ENCODE results near the gene CIAO2A.

The CIAO2A gene

DNA sequence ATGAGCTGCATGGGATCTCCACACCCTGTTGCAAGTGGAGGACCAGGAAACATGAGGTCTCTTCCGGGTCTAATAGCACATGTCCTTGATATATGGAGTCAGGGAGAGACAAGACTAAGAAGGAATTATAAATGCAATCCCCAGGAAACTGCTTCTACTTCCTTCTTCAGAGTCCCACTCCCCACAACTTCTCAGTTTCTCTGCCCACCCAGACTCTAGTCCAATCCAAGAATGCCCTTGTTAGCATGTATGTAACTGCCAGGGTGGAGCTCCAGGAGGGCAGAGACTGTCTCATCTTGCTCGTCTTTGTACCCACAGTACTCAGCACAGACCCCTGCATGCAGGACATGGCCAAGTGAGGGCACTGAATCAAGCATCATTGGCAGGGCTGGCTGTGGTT, 55.7 kb downstream of the CIAO2A start:
- no peak for FAIRE-seq

DNA sequence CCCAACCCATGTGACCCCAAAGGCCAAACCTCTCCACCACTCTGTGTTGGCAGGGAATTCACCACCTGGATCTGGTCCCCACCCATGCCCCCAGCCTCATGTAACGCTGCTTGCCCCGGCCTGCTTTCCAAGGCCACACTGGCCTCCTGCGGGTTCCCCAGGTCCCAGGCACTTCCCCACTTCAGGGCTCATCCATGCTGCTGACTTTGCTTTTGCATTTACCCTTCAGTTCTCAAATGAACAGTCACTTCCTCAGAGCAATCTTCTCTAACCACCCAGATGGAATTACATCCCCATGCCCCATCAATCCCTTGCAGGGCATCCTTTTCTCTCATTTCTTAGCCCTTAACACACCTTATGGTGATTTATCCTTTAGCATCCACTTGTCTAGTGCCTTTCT, 56.5 kb downstream of the CIAO2A start:
- FAIRE-seq, result no peak

DNA sequence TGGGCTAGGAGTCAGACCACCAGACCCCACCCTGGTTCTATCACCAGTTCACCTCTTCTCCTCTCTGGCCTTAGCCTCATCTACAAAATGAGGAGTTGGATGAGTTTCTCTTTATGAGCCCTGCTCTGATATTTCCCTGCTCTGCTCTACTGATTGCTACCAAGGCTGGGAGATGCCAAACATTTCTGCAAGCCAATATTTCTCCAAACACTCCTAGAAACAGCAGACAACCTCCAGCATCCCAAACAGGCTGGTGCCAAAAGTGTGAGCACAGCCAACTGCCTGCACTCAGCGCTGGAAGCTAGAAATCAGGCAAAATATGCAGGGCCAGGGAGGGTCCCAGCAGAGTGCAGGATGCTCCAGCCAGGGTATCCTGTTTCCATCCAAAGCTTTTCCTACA, 58.1 kb downstream of the CIAO2A start:
- FAIRE-seq, result no peak

DNA sequence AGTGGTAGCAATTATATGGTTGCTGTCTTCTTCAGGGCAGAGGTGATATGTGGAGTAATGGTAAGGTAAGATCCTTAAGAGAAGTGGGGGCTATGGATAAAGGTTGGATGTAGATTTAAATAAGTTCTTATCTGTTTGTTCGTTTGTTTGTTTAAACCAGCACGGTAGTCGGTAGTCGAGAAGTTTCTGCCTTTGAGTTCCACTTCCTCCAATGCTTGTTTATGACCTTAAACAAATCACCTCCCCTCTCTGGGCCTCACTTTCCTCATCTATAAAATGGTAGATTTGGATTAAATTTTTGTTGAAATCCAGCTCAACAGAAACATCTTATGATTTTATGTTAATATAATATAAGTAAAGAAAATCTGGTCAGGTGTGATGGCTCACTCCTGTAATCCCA, 59.1 kb downstream of the CIAO2A start:
- no peak for FAIRE-seq

DNA sequence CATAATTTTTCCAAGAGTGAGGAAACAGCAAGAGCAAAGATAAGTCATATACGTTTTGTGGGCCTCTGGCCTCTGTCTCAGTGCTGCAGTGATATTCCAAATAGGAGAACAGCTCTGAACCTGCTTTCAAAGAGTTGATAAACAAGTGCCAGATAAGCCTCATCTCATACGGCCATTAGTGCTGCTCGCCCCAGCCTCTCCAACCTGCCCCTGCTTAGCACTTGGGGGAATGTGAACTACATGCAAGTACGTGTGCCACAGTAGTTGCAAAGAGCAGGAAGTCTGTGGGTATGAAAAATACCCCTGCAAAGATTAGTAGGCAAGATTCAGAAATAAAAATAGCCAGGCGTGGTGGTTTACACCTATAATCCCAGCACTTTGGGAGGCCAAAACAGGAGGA, 61.3 kb downstream of the CIAO2A start:
- FAIRE-seq, result no peak

DNA sequence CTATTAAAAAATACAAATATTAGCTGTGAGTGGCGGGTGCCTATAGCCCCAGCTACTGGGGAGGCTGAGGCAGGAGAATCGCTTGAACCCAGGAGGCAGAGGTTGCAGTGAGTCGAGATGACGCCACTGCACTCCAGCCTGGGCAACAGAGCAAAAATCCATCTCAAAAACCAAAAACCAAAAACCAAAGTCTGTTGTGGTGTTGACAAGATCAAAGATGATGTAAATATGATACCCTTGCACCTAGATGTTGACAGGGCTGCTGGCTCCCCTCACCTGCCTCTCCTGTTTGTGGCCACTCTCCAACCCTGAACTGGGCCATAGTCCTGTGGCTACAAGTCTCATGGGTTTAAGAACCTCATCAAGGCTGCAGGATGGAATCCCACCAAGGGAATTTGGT, 63.5 kb downstream of the CIAO2A start:
- FAIRE-seq, result no peak

DNA sequence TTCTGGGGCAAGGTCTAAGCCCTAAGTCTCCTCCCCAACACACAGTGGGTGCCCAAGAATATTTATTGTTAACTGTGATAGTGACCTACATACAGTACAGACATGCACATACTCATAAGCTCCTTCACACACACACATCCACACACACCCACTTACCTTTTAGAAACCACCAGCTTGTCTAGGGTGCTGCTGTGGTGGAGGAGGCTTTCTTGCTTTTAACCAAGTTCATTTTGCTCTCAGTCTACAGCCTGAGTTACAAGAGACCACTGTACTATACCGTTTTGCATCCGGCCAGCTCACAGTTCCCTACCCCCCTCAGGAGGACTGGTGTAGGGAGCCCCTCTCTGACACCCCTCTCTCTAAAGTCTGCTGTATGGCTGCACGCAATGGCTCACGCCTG, 64.0 kb downstream of the CIAO2A start:
- FAIRE-seq, result no peak

DNA sequence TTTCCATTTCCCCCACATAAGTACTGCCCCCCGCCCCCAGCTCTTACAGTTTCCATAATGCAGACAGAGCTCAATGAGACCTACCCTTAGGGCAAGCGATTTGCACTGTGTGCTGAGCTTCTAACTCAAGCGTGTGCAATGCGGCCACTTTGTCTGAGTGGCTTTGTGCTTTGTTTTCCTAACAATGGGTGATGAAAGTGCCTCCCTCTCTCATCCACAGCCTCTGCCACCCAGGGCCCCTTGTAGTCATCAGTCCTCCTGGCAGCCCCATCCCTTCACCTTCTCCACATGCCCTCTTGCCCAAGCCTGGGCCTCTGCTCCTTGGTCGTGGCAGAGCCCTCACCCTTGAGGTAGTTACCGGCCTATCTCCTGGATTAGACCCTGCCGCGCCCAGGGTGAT, 64.5 kb downstream of the CIAO2A start:
- no peak for FAIRE-seq

DNA sequence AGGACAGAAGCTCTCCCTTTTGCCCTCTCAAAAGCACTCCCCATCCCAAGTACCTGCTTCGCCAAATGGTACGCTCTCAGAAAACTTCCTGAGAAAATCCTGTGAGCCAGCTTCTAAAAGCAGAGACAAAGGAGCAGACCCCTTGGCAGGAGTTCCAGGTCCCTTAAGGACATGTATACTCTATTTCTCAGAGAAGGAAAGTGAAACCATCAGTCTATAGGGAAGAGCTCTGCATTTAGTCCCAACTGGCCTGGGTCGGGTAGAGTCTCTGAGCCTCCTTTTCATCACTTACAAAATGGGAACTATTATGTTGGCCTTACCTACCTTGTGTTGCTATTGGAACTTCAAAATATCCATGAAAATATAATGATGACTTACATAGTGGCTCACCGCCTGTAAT, 67.0 kb downstream of the CIAO2A start:
- no peak for FAIRE-seq

DNA sequence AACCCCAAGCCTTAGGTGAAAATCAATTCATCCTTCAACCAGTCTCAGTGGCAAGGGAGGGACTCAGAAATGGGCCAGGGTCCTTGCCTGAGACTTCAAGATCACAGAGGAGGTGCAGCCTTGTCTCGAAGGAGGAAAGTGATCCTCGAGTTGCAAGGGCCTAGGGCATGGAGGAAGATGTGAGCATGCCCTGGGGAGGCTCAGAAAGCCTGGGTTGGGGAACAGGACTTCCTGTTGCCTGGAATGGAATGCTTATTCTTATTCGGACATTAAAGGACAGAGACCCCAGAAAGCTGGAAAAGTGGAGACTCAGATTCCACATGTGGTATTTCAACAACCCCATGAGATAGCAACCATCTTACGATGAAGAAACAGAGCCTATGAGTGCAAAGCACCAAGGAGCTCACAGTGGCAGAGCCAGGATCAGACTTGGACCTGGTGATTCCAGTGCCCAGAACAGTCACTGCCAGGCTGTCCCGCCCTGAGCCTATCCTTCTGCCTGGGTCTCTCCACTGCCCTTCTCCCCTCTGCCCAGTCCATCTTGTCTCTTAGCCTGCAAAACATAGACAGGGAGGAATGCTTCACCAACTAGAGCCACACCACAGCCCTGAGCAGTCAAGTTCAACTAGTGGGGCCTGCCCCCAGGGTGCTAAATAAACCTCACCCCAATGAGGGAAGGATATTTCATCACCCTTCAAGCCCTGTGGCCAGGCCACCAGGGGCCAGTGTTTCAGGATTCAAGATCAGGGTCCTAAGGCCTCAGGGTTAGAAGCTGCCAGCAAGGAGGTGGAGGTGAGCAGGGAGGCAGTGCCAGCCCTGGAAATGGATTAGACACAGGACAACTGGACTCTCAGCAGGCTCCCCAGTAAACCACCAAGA, 69.2 kb downstream of the CIAO2A start:
- no peak for FAIRE-seq

DNA sequence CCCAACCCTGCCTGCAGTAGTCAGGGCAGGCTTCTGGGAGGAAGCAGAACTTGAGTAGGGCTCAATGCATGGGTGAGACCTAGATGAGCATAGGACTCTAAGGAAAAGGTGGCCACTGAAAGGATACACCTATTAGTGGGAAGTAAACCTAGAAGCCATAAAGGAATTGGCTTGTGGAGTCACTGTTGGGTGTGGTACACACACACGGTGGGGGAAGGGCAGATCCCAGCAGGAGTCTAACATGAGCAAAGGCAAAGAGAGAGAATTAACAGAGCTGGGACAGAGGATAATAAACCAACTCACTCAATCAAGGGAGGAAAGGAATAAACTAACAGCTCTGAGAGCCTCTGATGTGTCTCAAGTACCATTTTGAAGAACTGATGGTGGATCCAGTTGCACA, 70.4 kb downstream of the CIAO2A start:
- FAIRE-seq, result no peak

DNA sequence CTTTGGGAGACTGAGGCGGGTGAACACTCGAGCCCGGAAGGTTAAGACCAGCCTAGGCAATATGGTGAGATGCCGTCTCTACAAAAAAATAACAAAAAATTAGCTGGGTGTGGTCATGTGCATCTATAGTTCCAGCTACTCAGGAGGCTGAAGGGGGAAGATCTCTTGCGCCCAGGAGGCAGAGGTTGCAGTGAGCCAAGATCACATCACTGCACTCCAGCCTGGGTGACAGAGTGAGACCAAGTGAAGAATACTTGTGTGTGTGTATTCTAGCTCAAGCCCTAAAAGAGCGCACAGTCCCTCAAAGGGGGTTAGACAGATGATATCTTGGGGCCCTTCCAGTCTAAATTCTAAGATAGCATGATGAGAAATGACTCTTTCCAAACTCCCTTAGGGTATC, 71.1 kb downstream of the CIAO2A start:
- FAIRE-seq, result no peak

Data from islet of Langerhans (tissue), 1 donor.